Amniotic epithelial cell (primary cell): Measurements from ENCODE around the gene RASA2.
"Not testable (repeated sequence)": the region's sequence is repeated elsewhere in the genome, so short reads cannot be mapped to it uniquely, and the experiment has no call there.

Experiments used
- DNase-seq: peaks from one replicate; pipeline ENCODE4 v3.0.0-alpha.2; 2010; ENCODE audit warnings: low read depth

The RASA2 gene

DNA sequence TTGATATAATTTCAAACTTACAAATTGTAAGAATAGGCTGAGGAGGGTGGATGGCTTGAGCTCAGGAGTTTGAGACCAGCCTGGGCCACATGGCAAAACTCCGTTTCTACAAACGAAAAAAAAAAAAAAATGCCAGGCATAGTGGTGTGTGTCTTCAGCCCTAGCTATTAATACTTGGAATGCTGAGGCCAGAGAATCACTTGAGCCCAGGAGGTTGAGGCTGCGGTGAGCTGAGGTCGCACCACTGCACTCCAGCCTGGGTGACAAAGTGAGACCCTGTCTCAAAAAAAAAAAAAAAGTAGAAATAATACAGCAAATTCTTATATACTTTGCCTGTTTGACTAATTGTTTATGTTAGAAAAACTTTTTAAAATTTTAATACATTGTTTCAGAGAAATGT, 10.8 kb downstream of the RASA2 start:
- not testable (repeated sequence) for DNase-seq

DNA sequence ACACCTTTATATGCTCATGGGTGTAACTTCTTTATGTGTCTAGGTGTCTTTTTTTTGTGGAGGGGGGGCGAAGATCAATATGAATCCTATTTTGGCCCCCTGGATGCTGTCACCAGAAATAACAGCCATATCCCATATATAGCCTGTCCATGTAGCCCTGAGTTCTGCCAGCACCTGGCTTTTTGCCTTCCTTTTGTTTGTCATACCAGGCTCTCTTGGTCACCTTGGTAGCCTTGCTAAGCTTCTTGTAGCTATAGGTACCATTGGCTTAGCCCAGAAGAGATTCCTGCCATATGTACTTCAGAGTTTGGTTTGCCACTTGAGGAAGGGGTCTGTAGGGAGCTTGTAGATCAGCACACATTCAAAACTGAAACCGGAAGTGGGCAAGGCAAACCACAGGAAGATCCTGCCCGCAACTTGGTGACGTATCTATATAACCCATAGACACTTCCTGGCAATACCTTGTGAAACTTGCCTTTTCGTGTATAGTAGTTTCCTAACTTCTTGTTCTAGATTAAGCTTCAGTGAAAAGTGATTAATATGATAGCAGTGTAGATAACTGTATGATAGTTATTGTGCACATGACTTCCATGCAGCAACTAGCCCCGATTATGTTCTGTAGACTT, 11.9 kb downstream of the RASA2 start:
- peak; percentile 33 for DNase-seq

DNA sequence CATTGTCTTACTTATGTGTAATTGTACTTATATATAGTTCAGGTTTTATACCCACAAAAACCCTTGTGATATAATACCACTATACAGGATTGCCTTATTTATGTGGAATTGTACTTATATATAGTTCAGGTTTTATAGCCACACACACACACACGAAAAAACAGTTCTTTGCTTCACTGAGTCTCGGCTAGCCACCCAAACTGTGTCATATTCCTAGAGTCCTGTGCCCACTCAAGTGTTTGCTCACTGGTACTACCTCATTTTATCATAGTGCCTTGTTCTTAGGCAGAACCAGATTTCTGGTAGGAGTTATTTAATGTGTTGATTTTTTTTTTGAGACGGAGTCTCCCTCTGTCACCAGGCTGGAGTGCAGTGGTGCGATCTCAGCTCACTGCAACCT, 12.5 kb downstream of the RASA2 start:
- DNase-seq, result no peak

DNA sequence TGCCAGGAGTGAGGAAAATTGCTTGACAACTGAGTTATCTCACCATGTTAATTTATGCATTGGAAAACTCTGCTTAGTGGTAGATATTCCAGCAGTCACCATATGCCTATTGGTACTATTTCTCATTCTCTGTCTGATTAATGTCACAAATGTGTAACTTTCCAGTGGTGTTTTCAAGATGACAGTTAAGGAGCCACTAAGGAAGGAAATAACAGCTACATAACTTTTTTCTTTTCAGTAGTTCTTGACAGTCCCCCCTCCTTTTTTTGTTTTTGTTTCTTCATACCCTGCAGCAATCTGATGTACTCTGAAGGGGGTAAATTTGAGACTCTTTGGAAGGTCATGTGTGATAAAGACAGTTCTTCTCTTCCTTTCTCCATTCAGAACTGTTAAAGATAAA, 13.1 kb downstream of the RASA2 start:
- no peak for DNase-seq

DNA sequence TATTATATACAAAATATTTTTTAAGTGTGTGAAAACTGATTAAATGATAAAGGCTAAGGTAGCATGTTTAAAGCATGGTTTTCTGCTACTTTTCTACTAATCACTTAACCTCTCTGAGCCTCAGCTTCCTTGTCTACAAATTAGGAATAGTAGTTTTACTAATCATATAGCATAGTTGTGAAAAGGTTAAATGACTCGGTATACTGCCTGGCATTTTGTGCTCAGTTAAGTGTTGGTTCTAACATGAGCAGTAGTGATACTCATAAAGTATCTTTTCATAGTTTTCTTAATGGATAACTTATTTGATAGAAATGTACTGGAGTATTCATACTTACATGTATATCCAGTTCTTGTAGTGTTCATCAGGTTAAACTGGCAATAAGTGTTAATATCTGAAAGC, 13.6 kb downstream of the RASA2 start:
- no peak for DNase-seq

DNA sequence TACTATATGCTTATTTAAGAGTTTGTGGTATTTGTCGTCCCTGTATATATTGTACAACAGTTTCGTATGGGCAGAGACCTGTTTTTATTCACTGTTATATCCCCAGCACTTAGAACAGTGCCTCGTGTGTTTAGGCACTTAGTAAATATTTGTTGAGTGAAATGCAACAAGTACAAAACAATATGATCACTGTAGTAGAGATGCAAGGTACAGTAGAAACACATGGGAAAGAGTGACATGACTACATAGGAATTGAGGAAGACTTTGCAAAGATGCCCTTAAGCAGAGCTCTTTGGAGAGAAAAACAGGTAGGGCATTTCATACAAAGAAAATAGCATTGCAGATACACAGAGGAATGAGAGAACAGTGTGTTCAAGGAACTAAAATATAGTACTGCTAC, 18.3 kb downstream of the RASA2 start:
- DNase-seq, result no peak

DNA sequence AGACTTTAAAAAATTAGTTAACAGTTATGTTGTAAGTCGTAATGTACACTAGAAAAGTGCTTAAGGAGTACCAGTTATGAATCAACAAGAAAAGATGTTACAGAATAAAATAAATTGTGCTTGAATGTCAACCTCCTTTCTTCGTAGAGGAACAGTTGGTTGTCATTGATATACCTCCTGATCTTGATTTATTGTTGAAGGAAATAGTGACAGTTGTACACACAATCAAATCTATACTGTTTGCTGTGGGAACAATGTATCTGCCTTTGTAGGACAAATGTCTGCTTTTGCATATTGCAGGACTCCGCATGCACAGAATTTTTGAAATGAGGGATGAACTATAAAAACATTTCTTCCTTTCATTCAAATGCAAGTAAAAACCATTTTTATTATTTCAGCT, 19.2 kb downstream of the RASA2 start:
- DNase-seq, result no peak

DNA sequence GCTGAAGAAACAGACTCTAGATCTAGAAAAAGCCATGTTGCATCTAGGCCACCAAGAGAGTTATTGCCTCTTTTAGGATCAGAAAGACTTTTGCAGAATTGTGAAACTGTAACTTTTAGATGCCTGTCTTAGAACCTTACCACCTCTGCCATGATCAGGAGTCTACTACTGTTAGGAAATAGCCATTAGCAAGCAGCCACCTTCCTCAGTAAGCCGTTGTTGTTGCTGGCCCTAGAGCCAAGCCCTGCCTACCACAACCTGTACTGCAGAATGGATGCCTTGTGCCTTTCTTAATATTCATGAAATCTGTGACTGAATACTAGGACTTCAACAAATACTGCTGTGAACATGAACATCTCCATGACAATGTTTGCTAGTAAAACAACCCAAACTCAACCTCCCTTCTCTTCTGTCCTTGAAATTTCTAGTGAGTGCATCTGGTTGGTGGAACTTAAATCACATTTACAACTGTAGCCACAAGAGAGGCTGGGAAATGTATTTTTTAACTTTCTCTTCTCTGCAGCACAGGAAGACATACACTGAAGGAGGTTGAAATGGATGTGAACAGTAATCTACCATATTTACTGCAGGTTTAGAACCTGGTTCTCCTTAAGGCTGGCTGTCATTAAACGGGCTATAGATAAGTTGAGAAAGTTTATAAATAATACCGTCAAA, 20.7 kb downstream of the RASA2 start:
- no peak for DNase-seq

DNA sequence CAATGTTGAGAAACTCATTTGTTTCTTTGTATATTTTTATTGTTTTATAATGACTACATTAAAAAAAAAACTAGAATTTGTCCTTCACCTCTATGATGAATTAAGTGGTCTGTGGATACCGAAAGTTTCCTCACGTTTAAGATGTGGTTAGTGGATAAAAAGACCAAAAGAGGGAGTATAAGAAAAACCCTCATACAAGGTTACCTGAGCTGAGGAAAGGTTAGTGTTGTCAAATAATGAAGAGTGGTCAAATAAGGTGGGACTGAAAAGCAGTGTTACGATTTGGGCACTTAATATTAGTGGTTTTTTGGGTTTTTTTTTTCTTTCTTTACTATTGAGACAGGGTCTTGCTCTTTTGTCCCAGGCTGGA, 21.2 kb downstream of the RASA2 start:
- no peak for DNase-seq

DNA sequence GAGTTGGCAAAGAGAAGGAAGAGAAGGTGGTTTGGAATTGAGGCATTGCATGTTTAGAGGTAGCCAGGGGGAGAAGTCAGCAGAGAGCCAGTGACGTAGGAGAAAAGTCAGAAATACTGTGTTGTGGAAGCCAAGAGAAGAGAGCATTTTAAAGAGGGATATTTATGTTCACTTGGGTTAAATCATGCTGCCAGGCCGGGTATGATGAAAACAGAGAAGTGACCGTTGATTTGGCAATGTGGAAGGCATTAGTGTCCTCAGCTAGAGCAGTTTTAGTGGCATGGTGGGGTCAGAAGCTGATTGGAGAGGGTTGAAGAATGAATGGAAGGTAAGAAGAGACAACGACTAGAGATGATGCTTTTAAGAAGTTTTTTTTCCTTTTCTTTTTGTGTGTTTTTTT, 24.5 kb downstream of the RASA2 start:
- no peak for DNase-seq

DNA sequence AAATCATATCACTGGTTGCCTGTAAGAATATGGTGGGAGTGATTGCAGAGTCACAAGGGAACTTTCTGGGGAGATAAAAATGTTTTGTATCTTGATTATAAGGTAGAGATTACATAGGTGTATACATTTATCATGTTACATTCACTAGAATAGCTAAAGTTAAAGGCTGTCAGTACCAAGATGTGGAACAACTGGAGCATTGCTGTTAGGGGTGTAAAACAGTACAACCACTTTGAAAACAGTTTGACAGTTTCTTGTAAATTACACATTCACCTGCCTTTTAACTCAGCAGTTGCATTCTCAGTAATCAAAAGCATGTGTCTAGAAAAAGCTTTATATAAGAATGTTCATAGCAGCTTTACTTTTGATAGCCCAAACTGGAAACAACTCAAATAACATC, 27.6 kb downstream of the RASA2 start:
- DNase-seq, result no peak

DNA sequence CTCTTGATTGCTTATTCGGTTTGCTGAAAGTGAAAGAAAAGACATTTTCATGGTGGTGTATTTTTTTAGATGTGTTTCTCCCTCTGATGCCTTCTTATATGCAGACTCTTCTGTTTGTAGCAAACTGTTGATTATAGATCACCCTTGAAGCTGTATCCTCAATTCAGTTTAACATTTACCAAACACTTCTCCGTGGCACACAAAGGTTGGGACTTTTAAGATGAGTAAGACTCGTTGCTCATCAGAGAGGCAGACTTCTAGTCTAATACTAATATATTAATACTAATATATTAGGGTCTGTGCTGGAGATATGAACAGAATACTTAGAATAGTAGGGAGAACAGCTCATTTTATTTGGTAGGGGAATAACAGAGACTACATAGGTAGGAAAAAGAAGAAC, 32.8 kb downstream of the RASA2 start:
- DNase-seq, result no peak

DNA sequence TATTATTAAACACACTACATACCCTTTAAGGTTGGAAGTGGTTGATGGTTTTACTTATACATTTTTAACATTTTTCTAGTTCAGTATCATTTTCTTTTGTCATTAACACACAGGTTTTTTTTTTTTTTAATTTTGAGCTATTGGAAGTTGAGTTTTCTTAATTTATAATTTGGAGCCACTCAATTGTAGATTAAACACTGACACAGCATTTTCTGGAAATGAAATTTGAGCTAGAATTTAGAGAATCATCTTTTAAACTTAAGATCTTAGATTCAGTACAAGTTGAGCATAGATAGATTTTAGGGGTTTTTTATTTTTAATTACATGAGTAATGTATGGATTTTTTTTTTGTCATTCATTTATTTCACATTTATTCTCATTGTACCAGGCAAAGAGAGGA, 35.0 kb downstream of the RASA2 start:
- no peak for DNase-seq

DNA sequence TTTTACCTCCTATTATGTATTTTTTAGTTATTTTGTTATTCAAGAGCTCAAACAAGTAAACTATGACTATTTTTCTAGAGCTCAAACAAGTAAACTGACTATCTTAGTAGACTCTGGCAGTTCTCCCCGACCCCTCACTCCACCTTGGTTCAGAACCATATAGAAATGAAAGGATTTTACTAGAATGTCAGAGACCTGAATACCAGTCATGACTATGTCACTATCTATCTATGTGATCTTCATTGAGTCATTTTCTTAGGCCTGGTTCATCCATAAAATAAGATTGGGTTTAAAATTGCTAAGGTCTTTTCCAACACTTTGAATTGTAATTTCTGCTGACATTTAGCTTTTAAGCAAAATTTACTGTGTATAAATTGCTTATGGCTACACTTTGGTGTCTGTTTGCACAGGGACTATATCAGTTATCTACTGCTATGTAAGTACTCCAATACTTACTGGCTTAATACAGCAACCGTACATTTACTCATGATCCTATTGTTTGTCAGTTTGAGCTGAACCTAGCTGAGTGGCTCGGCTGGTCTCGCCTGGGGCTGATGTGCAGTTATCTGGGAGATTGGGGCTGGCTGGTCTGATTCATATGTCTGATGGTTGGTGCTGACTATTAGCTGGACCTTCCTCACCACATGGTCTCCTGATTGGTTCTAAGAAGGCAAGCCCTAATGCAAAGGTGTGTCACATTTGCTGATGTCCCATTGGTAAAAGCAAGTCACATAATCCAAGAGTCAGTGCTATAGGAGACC, 37.0 kb downstream of the RASA2 start:
- no peak for DNase-seq

DNA sequence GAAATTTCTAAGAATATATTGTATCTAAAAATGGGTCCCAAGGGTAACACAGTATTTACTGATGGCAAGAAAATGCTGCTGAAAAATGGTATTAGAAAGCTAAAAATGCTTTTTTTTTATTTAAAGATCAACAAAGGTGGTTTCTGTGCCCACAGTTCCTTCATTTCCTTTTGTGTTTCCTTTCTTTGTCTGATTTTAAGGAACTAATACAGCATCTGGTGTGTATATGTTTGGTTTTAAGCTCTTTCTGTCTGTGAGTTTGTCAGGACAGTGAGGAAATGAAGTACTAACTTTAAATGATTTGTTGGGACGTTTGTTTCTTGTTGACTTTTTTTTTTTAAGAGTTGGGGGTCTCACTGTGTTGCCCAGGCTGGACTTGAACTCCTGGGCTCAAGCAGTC, 38.2 kb downstream of the RASA2 start:
- DNase-seq, result no peak

DNA sequence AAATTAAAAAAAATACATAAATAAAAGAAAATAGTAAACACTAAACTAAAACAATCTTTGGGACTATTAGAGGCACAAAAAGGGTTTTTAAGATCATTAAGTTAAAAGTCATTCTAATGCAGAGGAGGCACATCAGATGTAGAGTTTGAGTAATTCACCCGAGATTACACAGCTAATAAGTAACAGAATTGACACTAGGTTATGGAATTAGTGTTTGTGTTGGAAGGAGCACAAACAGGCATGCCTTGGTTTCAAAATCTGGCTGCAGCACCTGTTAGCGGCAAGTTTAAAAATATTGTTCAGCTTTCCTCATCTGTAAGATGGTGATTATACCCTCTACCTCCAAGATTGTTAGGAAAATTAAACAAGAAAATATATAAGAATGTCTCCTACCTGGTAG, 39.0 kb downstream of the RASA2 start:
- DNase-seq, result no peak

DNA sequence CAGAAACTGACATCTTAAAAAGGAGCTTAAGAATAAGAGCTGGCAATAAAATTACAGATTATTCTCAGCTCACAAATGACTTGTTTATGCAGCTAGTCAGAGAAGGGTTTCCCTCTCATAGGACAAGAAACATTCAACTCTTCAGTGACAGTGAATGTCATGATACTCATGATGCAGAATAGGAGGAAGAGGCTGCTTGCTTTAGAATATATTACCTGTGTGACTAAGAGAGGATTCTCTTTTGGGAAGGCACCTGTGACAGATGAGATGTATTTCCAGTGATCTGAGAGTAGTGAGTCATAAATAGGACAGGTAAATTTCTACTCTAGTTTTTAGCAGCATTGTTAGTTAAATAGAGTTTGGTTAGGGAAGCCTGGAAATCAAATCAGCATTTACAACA, 39.9 kb downstream of the RASA2 start:
- DNase-seq, result no peak

DNA sequence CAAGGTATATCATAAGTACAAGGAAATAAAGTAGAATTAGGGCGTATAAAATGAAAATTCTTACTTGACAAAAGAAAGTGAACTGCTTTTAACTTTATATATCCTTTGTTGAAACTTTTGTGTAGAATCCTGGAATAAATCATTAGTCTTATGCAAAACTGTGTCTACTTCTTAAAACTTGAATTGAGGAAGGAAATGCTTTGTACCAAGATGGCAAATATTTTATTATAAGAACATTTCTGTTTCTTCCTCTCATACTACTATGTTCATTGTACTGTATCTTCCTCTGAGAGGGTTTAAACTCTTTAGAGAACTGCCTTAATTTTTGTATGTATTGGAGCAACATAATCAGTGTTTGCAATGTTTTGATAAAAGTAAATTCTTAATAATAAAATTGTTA, 42.0 kb downstream of the RASA2 start:
- DNase-seq, result no peak

DNA sequence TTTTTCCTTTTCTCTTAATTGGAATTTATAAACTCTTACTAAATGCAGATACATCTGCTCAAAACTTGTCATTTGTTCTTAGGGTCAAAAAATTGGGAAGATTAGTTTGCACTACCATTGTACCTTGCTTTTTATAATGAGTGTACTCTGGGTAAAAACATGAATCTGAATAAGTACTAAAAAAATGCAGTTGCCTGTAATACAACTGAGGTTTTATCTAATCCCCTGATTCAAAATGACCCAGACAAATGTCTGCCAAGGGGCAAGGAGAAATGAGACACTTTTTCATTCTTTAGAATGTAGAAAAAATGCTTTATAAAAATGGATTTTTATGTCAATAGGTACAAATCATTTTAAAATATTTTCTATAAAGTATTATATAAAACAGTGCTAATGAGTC, 42.4 kb downstream of the RASA2 start:
- peak; percentile 31 for DNase-seq

DNA sequence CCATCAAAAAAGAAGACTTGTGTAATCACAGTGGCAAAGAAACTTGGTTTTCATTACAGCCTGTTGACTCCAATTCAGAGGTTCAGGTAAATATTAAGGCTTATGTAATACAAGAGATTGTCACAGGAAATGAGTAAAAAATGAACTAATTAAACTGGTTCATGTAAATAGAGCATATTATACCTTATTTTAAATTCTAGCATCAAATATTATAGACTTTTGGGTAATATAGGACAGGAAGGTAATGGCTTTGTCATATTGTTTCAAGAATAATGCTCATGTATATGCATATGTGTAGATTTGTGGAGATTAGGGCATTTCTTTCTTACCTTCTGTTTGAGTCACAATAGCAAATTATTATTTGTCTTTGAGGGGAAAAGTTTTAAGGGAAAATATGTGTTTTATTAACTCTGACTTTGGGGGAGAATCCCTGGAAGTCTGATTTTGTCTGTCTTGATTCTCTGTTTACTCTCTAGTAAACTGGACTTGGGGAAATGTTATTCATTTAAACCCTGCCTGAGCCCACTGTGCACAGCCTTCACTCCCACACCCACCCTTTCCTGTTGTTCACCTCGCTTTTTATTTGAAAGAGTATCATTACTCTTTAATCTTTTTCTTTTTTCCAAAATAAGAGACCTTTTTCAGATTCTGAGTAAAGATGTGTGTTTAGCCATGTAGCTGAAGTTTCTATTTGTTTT, 43.0 kb downstream of the RASA2 start:
- DNase-seq, result peak; percentile 49

DNA sequence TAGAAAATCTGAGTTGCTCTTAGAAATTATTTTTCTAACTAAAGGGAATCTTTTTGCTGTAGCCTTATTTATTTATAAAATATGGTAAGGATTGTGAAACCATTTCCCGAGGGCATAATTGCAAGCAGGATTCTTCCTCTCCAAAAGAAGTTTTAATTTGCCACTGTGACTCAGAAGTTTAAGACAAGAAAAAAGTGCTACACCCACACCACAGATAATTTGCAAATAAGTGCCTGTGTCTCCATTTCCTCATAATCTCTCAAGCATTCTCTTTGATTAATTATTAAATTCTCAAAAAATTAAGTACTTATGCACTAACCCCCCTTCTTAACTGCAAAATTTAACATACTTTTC, 43.6 kb downstream of the RASA2 start:
- DNase-seq, result peak; percentile 70

DNA sequence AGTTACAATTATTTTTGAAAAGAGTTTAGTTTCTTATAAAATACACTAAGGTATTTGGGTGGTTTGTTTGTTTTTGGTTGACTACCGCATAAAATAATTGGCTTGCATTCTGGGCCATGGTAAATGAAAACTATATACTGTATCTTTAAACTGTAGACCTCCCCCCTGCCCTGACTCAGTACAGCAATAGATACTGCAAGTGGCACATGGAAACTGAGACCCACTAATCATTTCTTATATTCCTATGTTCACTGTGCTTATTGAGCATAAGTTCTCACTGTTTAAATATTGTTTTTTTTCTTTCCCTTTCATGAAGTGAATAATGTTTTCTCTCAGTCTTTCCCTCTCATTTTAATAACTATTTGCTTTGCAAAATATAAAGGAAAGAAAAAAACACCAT, 45.8 kb downstream of the RASA2 start:
- DNase-seq, result no peak

DNA sequence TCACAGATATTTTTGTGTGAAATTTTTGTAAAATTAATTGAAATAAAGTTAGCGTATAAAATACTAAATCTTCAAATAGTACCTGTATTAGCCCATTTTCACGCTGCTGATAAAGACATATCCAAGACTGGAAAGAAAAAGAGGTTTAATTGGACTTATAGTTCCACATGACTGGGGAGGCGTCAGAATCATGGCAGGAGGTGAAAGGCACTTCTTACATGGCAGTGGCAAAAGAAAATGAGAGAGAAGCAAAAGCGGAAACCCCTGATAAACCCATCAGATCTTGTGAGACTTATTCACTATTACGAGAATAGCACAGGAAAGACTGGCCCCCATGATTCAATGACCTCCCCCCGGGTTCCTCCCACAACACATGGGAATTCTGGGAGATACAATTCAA, 49.2 kb downstream of the RASA2 start:
- DNase-seq, result not testable (repeated sequence)
